ENCODE results near the gene TMEM267. TPM values are rescaled to one million over a fixed set of nuclear protein-coding genes. Genes with fewer than 3 reads are reported as not detected.
A peak's percentile ranks its signal among the peaks of the same experiment; 100 is the strongest.
"Not testable (repeated sequence)": the region's sequence is repeated elsewhere in the genome, so short reads cannot be mapped to it uniquely, and the experiment has no call there.

Gene TMEM267
- total RNA-seq, 4 donors from 2014 or later, result 6.9 to 12.7 (median 9.1) TPM

DNA sequence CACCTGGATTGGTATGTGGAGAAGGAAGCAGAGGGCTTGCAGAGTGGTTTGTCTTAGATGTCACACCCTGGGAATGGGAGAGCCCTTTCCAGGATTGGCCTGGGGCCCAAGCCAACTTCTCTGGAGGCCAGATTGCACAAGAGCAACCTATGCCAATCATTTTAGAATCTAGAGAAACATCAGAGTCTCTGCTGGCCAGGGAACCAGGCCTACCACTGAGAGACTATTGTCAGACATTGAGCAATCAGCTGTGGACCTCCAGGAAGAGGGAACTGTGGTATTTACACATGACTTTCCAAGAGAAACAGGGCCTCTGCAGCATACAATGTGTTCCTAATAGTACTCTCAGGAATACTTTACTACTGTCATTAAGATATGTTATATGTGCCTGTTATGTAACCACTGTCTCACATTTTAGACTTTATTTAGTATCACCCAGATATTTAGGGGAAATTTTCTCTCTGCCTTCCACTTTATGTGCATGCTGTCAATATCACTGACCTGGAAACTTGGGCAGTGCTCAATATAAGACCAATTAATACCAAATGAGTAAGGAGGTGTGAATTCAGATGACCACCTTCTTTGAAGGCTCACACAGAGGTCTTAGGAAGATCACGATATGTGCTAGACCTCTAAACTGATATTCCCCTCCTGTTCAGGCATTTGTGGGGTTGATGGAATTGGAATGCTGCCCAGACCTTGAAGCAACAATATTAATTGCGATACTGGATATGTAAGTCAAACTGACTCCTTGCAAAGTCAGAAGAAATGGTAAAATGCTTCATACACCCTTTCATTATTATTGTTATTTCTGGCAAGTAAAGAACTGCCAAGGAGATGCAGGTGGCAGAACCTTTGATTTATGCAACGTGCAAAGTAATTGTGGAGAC, 50.9 kb downstream of the TMEM267 start:
- H3K9me3 ChIP-seq, result peaks cover 0 to 6% (median 0%) of the 10 kb centered on the region in 4 donors
- no peak overlapping the region for H3K4me3 ChIP-seq
- peaks cover 0 to 26% (median 3%) of the 10 kb centered on the region in 4 donors for H3K4me1 ChIP-seq
- DNase-seq (ENCODE audit: low spot score in 2 of 2), result peak; percentile 72 to 76
- no peaks in the 10 kb centered on the region for H3K36me3 ChIP-seq
- H3K27ac ChIP-seq, result peak overlapping the region in 1 of 4 donors; percentile 16
- H3K27me3 ChIP-seq, result no peaks in the 10 kb centered on the region
- WGBS, 2 donors, result 44 to 51% methylated on average over 3 of the region's 3 CpGs
- peak in 1 of 2 donors; percentile 86 for TF ChIP-seq EP300 (IDR thresholded peaks at IDR 0.05)
- TF ChIP-seq, protein P1, sequence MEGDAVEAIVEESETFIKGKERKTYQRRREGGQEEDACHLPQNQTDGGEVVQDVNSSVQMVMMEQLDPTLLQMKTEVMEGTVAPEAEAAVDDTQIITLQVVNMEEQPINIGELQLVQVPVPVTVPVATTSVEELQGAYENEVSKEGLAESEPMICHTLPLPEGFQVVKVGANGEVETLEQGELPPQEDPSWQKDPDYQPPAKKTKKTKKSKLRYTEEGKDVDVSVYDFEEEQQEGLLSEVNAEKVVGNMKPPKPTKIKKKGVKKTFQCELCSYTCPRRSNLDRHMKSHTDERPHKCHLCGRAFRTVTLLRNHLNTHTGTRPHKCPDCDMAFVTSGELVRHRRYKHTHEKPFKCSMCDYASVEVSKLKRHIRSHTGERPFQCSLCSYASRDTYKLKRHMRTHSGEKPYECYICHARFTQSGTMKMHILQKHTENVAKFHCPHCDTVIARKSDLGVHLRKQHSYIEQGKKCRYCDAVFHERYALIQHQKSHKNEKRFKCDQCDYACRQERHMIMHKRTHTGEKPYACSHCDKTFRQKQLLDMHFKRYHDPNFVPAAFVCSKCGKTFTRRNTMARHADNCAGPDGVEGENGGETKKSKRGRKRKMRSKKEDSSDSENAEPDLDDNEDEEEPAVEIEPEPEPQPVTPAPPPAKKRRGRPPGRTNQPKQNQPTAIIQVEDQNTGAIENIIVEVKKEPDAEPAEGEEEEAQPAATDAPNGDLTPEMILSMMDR (IDR thresholded peaks at IDR 0.05), result no peak

DNA sequence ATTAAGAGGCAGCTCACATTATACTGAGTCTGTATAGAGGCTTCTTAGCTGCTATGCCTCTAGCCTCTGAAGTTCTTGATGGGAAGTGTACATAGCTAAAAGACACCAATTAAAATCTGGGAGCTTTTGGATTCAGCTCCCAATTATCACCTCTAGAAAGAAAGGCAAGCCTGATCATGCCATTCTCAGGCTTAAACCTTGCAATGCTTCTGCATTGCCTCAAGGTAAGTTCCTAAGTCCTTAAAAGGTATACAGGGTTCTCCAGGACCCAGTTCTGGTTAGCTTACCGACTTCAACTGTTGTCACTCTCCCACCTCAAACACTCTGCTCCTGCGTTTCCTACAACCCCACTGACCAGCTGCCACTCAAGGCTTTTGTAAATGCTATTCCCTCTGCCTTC, 54.0 kb downstream of the TMEM267 start:
- peaks cover 0 to 26% (median 3%) of the 10 kb centered on the region in 4 donors for H3K4me1 ChIP-seq
- H3K27me3 ChIP-seq, result no peaks in the 10 kb centered on the region
- no peaks in the 10 kb centered on the region for H3K9me3 ChIP-seq
- no peak overlapping the region for H3K27ac ChIP-seq
- H3K36me3 ChIP-seq, result no peaks in the 10 kb centered on the region
- no peak overlapping the region for H3K4me3 ChIP-seq
- no peak for TF ChIP-seq POLR2A (IDR thresholded peaks at IDR 0.05)
- TF ChIP-seq, protein P1 (IDR thresholded peaks at IDR 0.05), result no peak
- no peak for TF ChIP-seq EP300 (IDR thresholded peaks at IDR 0.05)
- 90 to 92% methylated on average over 2 of the region's 2 CpGs for WGBS, 2 donors
- DNase-seq (ENCODE audit: low spot score in 2 of 2), result no peak

DNA sequence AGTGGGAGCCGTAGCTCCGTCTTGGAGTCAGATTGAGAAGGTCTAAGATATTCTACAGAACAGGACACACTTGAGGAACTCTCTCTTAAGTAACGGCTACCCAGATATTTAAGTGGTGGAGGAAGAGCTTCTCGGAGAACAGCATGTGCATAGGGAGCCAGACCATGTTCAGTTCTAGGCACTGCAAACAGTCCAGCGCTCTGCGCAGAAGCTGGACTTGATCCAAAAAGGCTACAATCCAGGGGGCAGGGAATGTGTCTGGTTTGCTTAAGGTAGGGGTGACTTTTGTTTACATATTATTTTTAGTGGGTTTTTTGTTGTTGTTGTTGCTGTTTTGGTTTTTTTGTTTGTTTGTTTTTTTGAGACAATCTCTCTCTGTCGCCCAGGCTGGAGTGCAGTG, 54.6 kb downstream of the TMEM267 start:
- no peaks in the 10 kb centered on the region for H3K36me3 ChIP-seq
- H3K9me3 ChIP-seq, result no peaks in the 10 kb centered on the region
- H3K4me3 ChIP-seq, result no peak overlapping the region
- TF ChIP-seq POLR2A (IDR thresholded peaks at IDR 0.05), result no peak
- TF ChIP-seq, protein P1 (IDR thresholded peaks at IDR 0.05), result no peak
- no peak for TF ChIP-seq EP300 (IDR thresholded peaks at IDR 0.05)
- 89 to 90% methylated on average over 7 of the region's 7 CpGs for whole genome bisulfite sequencing, 2 donors
- no peaks in the 10 kb centered on the region for H3K27me3 ChIP-seq
- H3K27ac ChIP-seq, result no peak overlapping the region
- H3K4me1 ChIP-seq, result peaks cover 0 to 25% (median 3%) of the 10 kb centered on the region in 4 donors
- no peak for DNase-seq (ENCODE audit: low spot score in 2 of 2)

DNA sequence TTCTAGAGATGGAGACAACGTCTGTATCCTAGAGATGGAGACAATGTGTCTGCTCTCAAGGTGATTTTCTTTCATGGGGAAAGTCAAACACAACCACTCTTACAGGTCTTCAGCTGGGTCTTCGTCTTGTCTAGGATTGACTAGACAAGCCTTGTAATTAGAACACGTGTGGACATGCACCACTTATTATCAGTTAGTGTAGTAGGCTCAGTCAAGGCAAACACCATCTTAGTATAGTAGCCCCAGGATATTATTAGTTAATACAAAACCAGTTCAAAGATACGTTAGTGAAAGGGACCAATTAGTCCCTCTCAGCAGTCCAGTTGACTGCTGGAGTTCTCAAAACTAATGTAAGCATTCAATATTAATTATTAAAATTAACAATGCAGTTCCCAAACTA, 56.4 kb downstream of the TMEM267 start:
- TF ChIP-seq POLR2A (IDR thresholded peaks at IDR 0.05) (no peak), EP300 (IDR thresholded peaks at IDR 0.05) (no peak)
- TF ChIP-seq, protein P1 (IDR thresholded peaks at IDR 0.05), result no peak

DNA sequence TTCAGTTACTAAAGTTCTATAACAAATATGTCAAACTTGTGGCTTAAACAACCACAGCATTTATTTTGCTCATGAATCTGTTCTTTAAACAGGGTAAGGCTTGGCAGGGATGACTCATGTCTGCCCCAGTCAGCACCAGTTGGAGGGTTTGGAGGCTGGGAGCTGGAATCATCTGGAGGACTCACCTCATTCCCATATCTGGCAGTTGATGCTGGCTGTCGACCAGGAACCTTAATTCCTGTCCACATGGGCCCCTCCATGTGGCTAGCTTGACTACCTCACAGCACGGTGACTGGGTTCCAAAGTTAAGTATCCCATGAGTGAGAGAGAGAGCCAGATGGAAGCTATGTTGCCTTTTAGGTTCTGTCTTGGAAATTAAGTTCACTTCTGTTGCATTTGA, 57.7 kb downstream of the TMEM267 start:
- no peak for DNase-seq (ENCODE audit: low spot score in 2 of 2)
- TF ChIP-seq, protein P1 (IDR thresholded peaks at IDR 0.05), result no peak
- TF ChIP-seq EP300 (IDR thresholded peaks at IDR 0.05), result no peak
- TF ChIP-seq POLR2A (IDR thresholded peaks at IDR 0.05), result no peak
- Histone ChIP-seq H3K9me3 (no peaks in the 10 kb centered on the region), H3K4me1 (no peaks in the 10 kb centered on the region), H3K4me3 (no peak overlapping the region), H3K27me3 (no peaks in the 10 kb centered on the region), H3K36me3 (no peaks in the 10 kb centered on the region), H3K27ac (no peak overlapping the region)
- WGBS, 2 donors, result 48 to 71% methylated on average over 2 of the region's 2 CpGs

More for the DNA sequence above, 56.4 kb downstream of the TMEM267 start:
- no peak for DNase-seq (ENCODE audit: low spot score in 2 of 2)
- Histone ChIP-seq H3K4me1 (peaks cover 0 to 8% (median 2%) of the 10 kb centered on the region in 4 donors), H3K9me3 (no peaks in the 10 kb centered on the region), H3K27ac (no peak overlapping the region), H3K27me3 (no peaks in the 10 kb centered on the region), H3K36me3 (no peaks in the 10 kb centered on the region), H3K4me3 (no peak overlapping the region)
- 81 to 82% methylated on average over 4 of the region's 4 CpGs for WGBS, 2 donors

DNA sequence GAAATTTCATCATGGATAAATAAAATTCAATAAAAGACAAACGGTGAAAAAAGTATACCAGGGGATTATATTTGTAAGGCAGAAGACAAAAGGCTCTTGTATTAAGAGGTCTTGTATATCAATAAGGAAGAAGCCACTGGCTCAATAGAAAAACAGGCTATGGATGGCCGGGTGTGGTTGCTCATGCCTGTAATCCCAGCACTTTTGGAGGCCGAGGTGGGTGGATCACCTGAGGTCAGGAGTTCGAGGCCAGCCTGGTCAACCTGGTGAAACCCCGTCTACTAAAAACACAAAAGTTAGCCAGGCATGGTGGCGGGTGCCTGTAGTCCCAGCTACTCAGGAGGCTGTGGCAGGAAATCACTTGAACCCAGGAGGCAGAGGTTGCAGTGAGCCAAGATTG, 60.6 kb downstream of the TMEM267 start:
- H3K27me3 ChIP-seq; DNase-seq (ENCODE audit: low spot score in 2 of 2); H3K9me3 ChIP-seq; H3K36me3 ChIP-seq; H3K4me1 ChIP-seq; H3K4me3 ChIP-seq; H3K27ac ChIP-seq: not testable (repeated sequence)
- 57 to 66% methylated on average over 6 of the region's 6 CpGs for WGBS, 2 donors
